HG03558 (cell line): ENCODE data around the gene STOX2.

Source experiments
- ATAC-seq: cut with Tn5 transposase; IDR thresholded peaks from one replicate; pipeline ENCODE4 v1.9.1; 2021; ENCODE audit warnings: moderate number of reproducible peaks; ENCODE audit not compliant: unreplicated experiment; ENCODE audit errors: extremely low read depth

The STOX2 gene

DNA sequence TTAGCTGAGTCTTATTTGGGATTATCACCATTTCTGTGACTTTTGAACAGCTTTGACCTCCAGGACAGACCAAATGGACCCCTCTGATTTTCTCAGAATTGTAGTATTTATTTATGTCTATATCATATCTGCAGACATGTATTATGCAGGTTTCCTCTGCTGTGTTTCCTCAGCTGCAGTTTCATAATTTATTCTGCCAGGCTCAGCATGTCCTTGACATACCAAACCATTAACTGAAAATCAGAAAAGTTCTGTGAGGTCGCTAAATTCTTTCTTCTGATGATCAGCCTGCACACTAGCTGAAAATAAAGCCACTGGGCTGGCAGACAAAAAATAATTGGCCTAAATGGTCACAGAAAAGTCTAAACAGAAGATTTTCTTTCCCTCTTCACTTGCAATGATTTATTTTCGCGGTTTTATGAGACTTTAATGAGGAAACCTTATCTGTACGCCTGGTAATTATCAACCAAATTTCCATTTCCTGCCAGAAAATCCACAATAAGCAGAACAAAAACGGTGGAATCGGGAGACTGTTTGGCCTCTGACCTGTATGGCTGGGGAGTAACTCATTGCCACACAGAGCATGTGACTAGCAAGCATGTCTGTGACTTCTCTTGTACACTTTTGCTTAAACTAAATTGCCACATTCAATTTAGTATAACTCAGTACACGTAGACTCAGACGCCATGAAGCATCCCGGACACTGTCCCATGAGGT is 161.6 kb downstream of the STOX2 start:
- no peak for ATAC-seq

DNA sequence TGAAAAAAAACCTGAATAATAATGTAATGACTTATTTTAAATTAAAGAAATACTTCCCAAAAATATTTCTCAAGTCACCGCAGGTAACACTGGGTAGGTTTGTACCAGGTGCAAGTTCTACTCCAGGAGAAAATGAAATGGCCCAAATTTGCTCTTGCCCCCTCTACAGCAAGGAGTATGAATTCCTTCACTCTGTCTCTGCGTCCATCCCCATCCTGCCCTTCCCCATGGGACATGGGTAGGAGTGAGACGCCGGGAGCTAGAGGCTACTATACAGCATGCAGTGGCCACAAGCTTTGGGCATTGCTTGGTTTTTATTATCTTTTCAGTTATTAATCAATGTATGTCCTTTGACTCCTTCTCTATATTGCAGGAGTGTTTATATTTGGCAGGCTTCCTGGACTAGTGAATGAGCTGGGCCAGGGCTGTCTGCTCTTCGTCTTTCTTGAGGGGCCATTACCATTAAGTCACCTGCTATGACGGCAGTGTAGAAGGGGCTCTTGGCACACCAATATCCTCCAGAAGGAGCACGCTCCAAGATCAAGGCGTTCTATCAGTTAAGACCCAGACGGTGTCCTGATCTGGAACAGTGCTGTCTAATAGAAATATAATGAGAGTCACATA is 162.9 kb downstream of the STOX2 start:
- ATAC-seq = no peak
